Measurements from ENCODE around the gene ANKRD34C.
"Not testable (repeated sequence)": the region's sequence is repeated elsewhere in the genome, so short reads cannot be mapped to it uniquely, and the experiment has no call there.

DNA sequence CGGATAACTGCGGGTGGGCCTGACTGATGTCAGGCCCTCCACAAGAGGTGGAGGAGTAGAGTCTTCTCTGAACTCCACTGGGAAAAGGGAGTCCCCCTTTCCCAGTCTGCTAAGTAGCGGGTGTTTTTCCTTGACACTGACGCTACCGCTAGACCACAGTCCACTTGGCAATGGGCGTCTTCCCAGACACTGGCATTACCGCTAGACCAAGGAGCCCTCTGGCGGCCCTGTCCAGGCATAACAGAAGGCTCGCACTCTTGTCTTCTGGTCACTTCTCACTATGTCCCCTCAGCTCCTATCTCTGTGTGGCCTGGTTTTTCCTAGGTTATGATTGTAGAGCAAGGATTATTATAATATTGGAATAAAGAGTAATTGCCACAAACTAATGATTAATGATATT is 37.5 kb downstream of the ANKRD34C start:
- TF ChIP-seq, protein P1, sequence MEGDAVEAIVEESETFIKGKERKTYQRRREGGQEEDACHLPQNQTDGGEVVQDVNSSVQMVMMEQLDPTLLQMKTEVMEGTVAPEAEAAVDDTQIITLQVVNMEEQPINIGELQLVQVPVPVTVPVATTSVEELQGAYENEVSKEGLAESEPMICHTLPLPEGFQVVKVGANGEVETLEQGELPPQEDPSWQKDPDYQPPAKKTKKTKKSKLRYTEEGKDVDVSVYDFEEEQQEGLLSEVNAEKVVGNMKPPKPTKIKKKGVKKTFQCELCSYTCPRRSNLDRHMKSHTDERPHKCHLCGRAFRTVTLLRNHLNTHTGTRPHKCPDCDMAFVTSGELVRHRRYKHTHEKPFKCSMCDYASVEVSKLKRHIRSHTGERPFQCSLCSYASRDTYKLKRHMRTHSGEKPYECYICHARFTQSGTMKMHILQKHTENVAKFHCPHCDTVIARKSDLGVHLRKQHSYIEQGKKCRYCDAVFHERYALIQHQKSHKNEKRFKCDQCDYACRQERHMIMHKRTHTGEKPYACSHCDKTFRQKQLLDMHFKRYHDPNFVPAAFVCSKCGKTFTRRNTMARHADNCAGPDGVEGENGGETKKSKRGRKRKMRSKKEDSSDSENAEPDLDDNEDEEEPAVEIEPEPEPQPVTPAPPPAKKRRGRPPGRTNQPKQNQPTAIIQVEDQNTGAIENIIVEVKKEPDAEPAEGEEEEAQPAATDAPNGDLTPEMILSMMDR (IDR thresholded peaks at IDR 0.05; ENCODE audit: control extremely low read depth in 1 of 3, insufficient read depth in 1 of 3, low read depth in 1 of 3, low read length in 3 of 3): peak in 2 of 3 experiments; percentile 19 to 23; a peak in 2 of 4 replicates
- TF ChIP-seq POLR2A (IDR thresholded peaks at IDR 0.05; ENCODE audit: control extremely low read depth in 1 of 2, low read depth in 2 of 2, low read length in 2 of 2): not testable (repeated sequence)
